ENCODE results near the gene R3HCC1L. TPM values are rescaled to one million over a fixed set of nuclear protein-coding genes. Genes with fewer than 3 reads are reported as not detected.
A peak's percentile ranks its signal among the peaks of the same experiment; 100 is the strongest.

R3HCC1L gene
- total RNA-seq, 3 donors from 2014 or later (not counting 1 experiment from before 2014, with no cell fraction given): 17.9 to 25.6 (median 23.3) TPM

GRCh38 chr10:98205351-98205750, 70.9 kb downstream of the R3HCC1L start:
- Histone ChIP-seq H3K4me1 (ENCODE audit: control insufficient read depth, insufficient read depth, low read length) (no peaks in the 10 kb centered on the region), H3K4me3 (ENCODE audit: low read length) (no peak overlapping the region), H3K36me3 (ENCODE audit: control insufficient read depth, insufficient read depth, low read length) (peaks cover 15% of the 10 kb centered on the region), H3K27me3 (ENCODE audit: control insufficient read depth, insufficient read depth, low read length) (no peaks in the 10 kb centered on the region), H3K27ac (ENCODE audit: low read length) (no peak overlapping the region), H3K9me3 (ENCODE audit: control insufficient read depth, insufficient read depth, low read length) (no peaks in the 10 kb centered on the region)
- H3K36me3 Mint-ChIP-seq: peaks cover 19% of the 10 kb centered on the region
- no peaks in the 10 kb centered on the region for H3K27me3 Mint-ChIP-seq (ENCODE audit: low read depth in 2 of 2)
- H3K4me3 Mint-ChIP-seq: no peak overlapping the region
- H3K9me3 Mint-ChIP-seq: no peaks in the 10 kb centered on the region
- peaks cover 14 to 18% of the 10 kb centered on the region in 2 donors for H3K4me1 Mint-ChIP-seq
- DNase-seq (no peak), ATAC-seq (no peak)
- TF ChIP-seq, protein P1, sequence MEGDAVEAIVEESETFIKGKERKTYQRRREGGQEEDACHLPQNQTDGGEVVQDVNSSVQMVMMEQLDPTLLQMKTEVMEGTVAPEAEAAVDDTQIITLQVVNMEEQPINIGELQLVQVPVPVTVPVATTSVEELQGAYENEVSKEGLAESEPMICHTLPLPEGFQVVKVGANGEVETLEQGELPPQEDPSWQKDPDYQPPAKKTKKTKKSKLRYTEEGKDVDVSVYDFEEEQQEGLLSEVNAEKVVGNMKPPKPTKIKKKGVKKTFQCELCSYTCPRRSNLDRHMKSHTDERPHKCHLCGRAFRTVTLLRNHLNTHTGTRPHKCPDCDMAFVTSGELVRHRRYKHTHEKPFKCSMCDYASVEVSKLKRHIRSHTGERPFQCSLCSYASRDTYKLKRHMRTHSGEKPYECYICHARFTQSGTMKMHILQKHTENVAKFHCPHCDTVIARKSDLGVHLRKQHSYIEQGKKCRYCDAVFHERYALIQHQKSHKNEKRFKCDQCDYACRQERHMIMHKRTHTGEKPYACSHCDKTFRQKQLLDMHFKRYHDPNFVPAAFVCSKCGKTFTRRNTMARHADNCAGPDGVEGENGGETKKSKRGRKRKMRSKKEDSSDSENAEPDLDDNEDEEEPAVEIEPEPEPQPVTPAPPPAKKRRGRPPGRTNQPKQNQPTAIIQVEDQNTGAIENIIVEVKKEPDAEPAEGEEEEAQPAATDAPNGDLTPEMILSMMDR (IDR thresholded peaks at IDR 0.05): no peak
- H3K27ac Mint-ChIP-seq: no peak overlapping the region
- 100% methylated on average over 1 of the region's 2 CpGs for WGBS (ENCODE audit: insufficient coverage)
- intact Hi-C loops (cut with micrococcal nuclease): no loop called here

DNA sequence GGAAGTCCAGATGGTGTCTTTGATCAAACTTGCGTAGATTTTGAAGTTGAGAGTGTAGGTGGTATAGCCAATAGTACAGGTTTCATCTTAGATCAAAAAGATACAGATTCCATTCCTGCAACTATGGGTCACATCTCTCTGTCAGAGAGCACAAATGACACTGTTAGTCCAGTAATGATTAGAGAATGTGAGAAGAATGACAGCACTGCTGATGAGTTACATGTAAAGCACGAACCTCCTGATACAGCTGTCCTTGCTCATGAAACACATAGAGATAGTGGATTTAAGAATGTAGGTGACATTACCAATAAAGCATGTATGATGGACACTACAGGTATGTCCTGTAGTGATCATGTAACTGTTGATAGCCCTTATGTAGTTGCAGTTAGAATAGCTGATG, 74.5 kb downstream of the R3HCC1L start:
- WGBS (ENCODE audit: insufficient coverage): 88% methylated on average over 2 of the region's 2 CpGs
- H3K9me3 Mint-ChIP-seq: no peaks in the 10 kb centered on the region
- Histone ChIP-seq H3K9me3 (ENCODE audit: control insufficient read depth, insufficient read depth, low read length) (no peaks in the 10 kb centered on the region), H3K27ac (ENCODE audit: low read length) (no peak overlapping the region), H3K4me1 (ENCODE audit: control insufficient read depth, insufficient read depth, low read length) (no peaks in the 10 kb centered on the region), H3K36me3 (ENCODE audit: control insufficient read depth, insufficient read depth, low read length) (peaks cover 21% of the 10 kb centered on the region), H3K4me3 (ENCODE audit: low read length) (no peak overlapping the region), H3K27me3 (ENCODE audit: control insufficient read depth, insufficient read depth, low read length) (no peaks in the 10 kb centered on the region)
- H3K27me3 Mint-ChIP-seq (ENCODE audit: low read depth in 2 of 2): no peaks in the 10 kb centered on the region
- intact Hi-C loops (cut with micrococcal nuclease): no loop called here
- TF ChIP-seq, protein P1 (IDR thresholded peaks at IDR 0.05): no peak
- ATAC-seq: no peak
- no peak overlapping the region for H3K27ac Mint-ChIP-seq
- no peak for DNase-seq
- H3K4me1 Mint-ChIP-seq: peaks cover 38 to 39% of the 10 kb centered on the region in 2 donors
- H3K4me3 Mint-ChIP-seq: no peak overlapping the region
- H3K36me3 Mint-ChIP-seq: peaks cover 19% of the 10 kb centered on the region

DNA sequence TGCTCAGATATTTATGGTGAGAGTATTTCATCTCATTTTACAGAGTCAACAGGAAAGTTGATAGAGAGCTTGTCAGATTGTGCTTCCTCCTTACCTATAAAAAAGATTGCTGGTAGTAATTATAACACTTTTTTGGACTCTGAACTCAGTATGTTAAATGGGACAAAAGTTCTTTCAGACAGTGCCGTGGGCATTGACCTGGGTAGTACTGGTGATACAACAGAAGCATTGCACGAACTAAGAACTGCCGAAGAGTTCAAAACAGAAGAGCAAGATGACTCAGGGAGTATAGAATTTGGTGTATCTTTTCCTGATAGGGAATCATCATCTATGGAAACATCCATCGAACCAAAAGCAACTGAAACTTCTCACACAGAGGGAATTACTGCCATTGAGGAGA, 75.0 kb downstream of the R3HCC1L start:
- intact Hi-C loops (cut with micrococcal nuclease): no loop called here
- Histone ChIP-seq H3K36me3 (ENCODE audit: control insufficient read depth, insufficient read depth, low read length) (peaks cover 21% of the 10 kb centered on the region), H3K4me3 (ENCODE audit: low read length) (no peak overlapping the region), H3K9me3 (ENCODE audit: control insufficient read depth, insufficient read depth, low read length) (no peaks in the 10 kb centered on the region), H3K4me1 (ENCODE audit: control insufficient read depth, insufficient read depth, low read length) (no peaks in the 10 kb centered on the region), H3K27ac (ENCODE audit: low read length) (no peak overlapping the region), H3K27me3 (ENCODE audit: control insufficient read depth, insufficient read depth, low read length) (no peaks in the 10 kb centered on the region)
- Mint-ChIP-seq H3K4me1 (peaks cover 38 to 39% of the 10 kb centered on the region in 2 donors), H3K9me3 (no peaks in the 10 kb centered on the region), H3K36me3 (peaks cover 19% of the 10 kb centered on the region), H3K27me3 (ENCODE audit: low read depth in 2 of 2) (no peaks in the 10 kb centered on the region), H3K27ac (no peak overlapping the region), H3K4me3 (no peak overlapping the region)
- ATAC-seq (no peak), DNase-seq (no peak)
- TF ChIP-seq, protein P1 (IDR thresholded peaks at IDR 0.05): no peak
- whole genome bisulfite sequencing (ENCODE audit: insufficient coverage): 86% methylated on average over 4 of the region's 4 CpGs

- no peak overlapping the region for H3K27ac ChIP-seq (ENCODE audit: low read length)
- H3K4me1 Mint-ChIP-seq: peaks cover 43 to 45% of the 10 kb centered on the region in 2 donors
- no peak overlapping the region for H3K4me3 ChIP-seq (ENCODE audit: low read length)
- ATAC-seq: no peak
- no CpG with 5 or more reads among the region's 1 CpG for WGBS (ENCODE audit: insufficient coverage)
- H3K9me3 ChIP-seq (ENCODE audit: control insufficient read depth, insufficient read depth, low read length): no peaks in the 10 kb centered on the region
- H3K36me3 Mint-ChIP-seq: peaks cover 19% of the 10 kb centered on the region
- H3K27me3 Mint-ChIP-seq (ENCODE audit: low read depth in 2 of 2): no peaks in the 10 kb centered on the region
- H3K27me3 ChIP-seq (ENCODE audit: control insufficient read depth, insufficient read depth, low read length): no peaks in the 10 kb centered on the region
- no peak overlapping the region for H3K4me3 Mint-ChIP-seq
- peaks cover 21% of the 10 kb centered on the region for H3K36me3 ChIP-seq (ENCODE audit: control insufficient read depth, insufficient read depth, low read length)
- no peaks in the 10 kb centered on the region for H3K9me3 Mint-ChIP-seq
- TF ChIP-seq, protein P1 (IDR thresholded peaks at IDR 0.05): no peak
- no peaks in the 10 kb centered on the region for H3K4me1 ChIP-seq (ENCODE audit: control insufficient read depth, insufficient read depth, low read length)
- intact Hi-C loops (cut with micrococcal nuclease): no loop called here
- peak overlapping the region in 1 of 2 donors; percentile 23 for H3K27ac Mint-ChIP-seq
- no peak for DNase-seq
Measured at GRCh38 chr10:98212196-98212595, 77.7 kb downstream of the R3HCC1L start.
